Pons (tissue), 1 donor: ENCODE measurements around the gene ANKRD18A.
"Not testable (repeated sequence)": the region's sequence is repeated elsewhere in the genome, so short reads cannot be mapped to it uniquely, and the experiment has no call there.

Experiments used
- DNase-seq: peaks from one replicate; pipeline ENCODE4 v3.0.0-alpha.2; 2016; ENCODE audit warnings: low spot score

Gene ANKRD18A

GRCh38 chr9:38626006-38626405, 5.6 kb upstream of the ANKRD18A start:
- no peak for DNase-seq

GRCh38 chr9:38622951-38623350, 2.6 kb upstream of the ANKRD18A start:
- DNase-seq = no peak

- DNase-seq = peak; percentile 27
Measured at GRCh38 chr9:38622288-38622674, 1.9 kb upstream of the ANKRD18A start.

GRCh38 chr9:38621434-38622287, 1.3 kb upstream of the ANKRD18A start:
- DNase-seq = no peak

- peak; percentile 34 for DNase-seq
Measured at GRCh38 chr9:38619556-38620447, 594 bp downstream of the ANKRD18A start.

GRCh38 chr9:38598029-38598745, 22.2 kb downstream of the ANKRD18A start:
- DNase-seq = not testable (repeated sequence)

GRCh38 chr9:38595117-38595516, 25.3 kb downstream of the ANKRD18A start:
- DNase-seq = not testable (repeated sequence)

GRCh38 chr9:38591346-38592063, 28.9 kb downstream of the ANKRD18A start:
- peak; percentile 26 for DNase-seq

GRCh38 chr9:38583765-38584164, 36.6 kb downstream of the ANKRD18A start:
- not testable (repeated sequence) for DNase-seq

- not testable (repeated sequence) for DNase-seq
Measured at GRCh38 chr9:38580112-38580511, 40.3 kb downstream of the ANKRD18A start.

- DNase-seq = not testable (repeated sequence)
Measured at GRCh38 chr9:38576181-38576580, 44.2 kb downstream of the ANKRD18A start.

- DNase-seq = not testable (repeated sequence)
Measured at GRCh38 chr9:38566048-38566447, 54.3 kb downstream of the ANKRD18A start.

GRCh38 chr9:38565178-38565577, 55.2 kb downstream of the ANKRD18A start:
- not testable (repeated sequence) for DNase-seq

- not testable (repeated sequence) for DNase-seq
Measured at GRCh38 chr9:38563911-38564310, 56.5 kb downstream of the ANKRD18A start.

- DNase-seq = not testable (repeated sequence)
Measured at GRCh38 chr9:38561134-38561533, 59.3 kb downstream of the ANKRD18A start.

GRCh38 chr9:38559172-38559571, 61.2 kb downstream of the ANKRD18A start:
- DNase-seq = not testable (repeated sequence)

- DNase-seq = not testable (repeated sequence)
Measured at GRCh38 chr9:38557746-38558145, 62.6 kb downstream of the ANKRD18A start.

- not testable (repeated sequence) for DNase-seq
Measured at GRCh38 chr9:38554966-38555365, 65.4 kb downstream of the ANKRD18A start.

GRCh38 chr9:38553019-38553418, 67.4 kb downstream of the ANKRD18A start:
- not testable (repeated sequence) for DNase-seq

GRCh38 chr9:38546497-38547163, 73.8 kb downstream of the ANKRD18A start:
- not testable (repeated sequence) for DNase-seq

GRCh38 chr9:38540535-38540934, 79.9 kb downstream of the ANKRD18A start:
- not testable (repeated sequence) for DNase-seq
